D341Med (cell line): ENCODE measurements around the gene NAIP.
"Not testable (repeated sequence)": the region's sequence is repeated elsewhere in the genome, so short reads cannot be mapped to it uniquely, and the experiment has no call there.

ENCODE experiments used
- DNase-seq: peaks from one replicate; pipeline ENCODE4 v3.0.0; 2012; ENCODE audit warnings: low spot score

Gene NAIP

DNA sequence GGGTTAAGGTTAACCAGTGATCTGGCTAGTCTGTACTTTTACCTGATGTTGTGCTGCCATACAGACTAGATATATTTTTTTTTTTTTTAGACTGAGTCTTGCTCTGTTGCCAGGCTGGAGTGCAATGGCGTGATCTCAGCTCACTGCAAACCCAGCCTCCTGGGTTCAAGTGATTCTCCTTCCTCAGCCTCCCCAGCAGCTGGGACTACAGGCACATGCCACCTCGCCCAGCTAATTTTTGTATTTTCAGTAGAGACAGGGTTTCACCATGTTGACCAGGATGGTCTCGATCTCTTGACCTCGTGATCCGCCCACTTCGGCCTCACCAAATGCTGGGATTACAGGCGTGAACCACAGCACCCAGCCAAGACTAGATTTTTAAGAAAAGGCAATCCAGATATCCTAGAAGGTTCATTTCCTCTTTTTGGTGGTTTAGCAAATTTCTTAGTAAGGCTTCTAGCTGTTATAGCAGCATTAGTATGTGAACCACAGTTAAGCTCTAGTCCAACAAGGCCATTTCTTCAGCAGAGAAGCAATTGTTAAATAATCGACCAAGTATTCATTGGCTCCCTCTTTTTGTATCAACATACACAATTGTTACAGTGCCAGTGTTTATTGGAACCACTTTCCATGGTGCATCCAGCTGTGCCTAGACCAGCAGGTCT lies at the start of gene NAIP:
NAIP (minus strand) TSS at position 51 of the 665 bp plus-strand sequence. CDS start 12,424 bp downstream, outside the sequence.
- not testable (repeated sequence) for DNase-seq

GRCh38 chr5:71067262-71067928 lies 42.3 kb upstream of the NAIP start, which contains the start of gene GTF2H2:
Gene GTF2H2, minus strand, starts transcription at chr5:71067676. Its CDS starts 4,913 bp downstream, at chr5:71062763.
- not testable (repeated sequence) for DNase-seq

DNA sequence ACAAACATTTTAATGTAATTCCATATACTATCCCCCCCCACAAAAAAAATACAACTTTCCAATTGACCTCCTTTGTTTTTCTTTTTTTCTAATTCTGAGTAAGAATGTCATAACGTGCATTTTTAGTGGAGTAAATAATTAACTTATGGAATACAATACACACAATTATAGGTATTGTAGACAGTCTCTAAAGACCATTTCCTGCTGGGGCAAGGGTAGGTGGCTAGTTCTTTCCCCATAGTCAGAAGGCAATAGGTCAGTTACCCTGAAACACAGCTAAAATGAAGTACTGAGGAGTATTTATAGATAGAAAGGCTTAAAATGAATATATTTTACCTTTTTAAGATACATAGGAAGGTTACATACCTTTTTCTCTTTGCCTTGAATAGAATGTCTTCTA lies 36.2 kb upstream of the NAIP start:
- not testable (repeated sequence) for DNase-seq

DNA sequence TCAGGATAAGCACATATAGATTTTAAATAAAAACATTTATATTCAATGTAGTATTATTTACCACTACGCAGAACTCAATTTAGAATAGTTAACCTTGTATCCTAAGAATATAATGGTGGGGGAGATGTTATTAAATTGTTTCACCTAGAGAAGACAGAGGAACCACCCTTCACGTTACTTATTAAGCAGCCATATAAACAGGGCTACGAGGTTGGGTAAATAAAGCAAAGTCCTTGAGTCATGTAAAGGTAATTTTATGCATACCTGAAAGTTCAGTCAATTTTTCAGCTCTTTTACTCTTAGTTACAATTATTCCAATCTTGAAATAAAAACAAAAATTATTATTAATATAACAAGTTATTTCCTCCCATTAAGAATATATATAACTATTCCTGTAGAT lies 34.3 kb upstream of the NAIP start:
- DNase-seq: not testable (repeated sequence)

GRCh38 chr5:71044808-71045207 lies 19.7 kb upstream of the NAIP start:
- not testable (repeated sequence) for DNase-seq

GRCh38 chr5:71044128-71044527 lies 19.0 kb upstream of the NAIP start:
- DNase-seq: not testable (repeated sequence)

- DNase-seq: not testable (repeated sequence)
Observed at GRCh38 chr5:71031046-71031776, 6.1 kb upstream of the NAIP start.

DNA sequence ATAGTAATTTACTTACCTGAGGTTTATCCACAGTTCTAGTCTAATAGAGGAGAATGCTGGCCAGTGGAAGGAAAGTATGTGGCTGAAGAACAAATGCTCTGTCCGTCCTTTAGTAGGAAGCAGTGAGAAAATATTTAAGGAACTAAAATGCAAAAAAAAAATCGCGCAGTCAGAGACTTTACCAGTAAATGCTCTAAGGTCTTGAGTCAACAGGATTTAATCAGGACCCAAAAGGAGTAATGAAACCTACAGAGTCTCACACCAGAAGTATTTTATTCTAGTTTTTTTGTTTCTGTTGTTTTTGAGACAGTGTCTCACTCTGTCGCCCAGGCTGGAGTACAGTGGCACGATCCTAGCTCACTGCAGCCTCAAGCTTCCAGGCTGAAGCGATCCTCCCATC lies 4.5 kb downstream of the NAIP start:
- DNase-seq: not testable (repeated sequence)

DNA sequence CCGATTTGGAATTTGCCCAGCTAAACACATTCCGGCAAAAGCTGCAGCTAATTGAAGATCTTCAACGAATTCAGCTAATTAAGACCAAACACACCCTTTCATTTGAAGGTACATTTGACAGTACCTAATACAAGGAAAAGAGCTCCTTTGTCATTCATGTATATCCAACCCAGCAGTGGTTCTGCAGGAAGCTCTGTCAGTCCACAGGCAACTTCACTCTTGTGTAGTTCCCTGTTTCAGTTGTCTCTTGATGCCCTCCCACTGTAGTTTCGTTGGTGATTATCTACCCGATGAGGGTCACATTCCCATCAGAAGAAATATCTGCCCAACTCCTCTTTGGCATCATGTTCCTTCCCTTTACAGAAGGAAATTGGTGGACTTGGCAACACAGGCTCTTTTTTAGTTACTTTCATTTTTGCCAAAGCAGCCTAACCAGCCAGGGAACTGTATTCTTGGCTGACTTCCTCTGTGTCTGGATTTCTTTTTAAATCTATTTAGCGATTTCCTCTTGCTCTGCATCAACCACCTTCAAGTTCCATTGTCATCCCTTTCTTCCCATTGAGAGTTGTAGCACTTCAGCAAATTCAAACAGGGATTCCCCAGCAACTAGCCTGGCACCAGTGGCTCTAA lies 6.6 kb downstream of the NAIP start:
- not testable (repeated sequence) for DNase-seq

- no peak for DNase-seq
Observed at GRCh38 chr5:71014176-71014575, 11.0 kb downstream of the NAIP start.

- DNase-seq: peak; percentile 1
Observed at GRCh38 chr5:71013575-71013974, 11.6 kb downstream of the NAIP start.

GRCh38 chr5:71011194-71011792 lies 13.8 kb downstream of the NAIP start:
- DNase-seq: no peak

- not testable (repeated sequence) for DNase-seq
Observed at GRCh38 chr5:71006983-71007382, 18.2 kb downstream of the NAIP start.

DNA sequence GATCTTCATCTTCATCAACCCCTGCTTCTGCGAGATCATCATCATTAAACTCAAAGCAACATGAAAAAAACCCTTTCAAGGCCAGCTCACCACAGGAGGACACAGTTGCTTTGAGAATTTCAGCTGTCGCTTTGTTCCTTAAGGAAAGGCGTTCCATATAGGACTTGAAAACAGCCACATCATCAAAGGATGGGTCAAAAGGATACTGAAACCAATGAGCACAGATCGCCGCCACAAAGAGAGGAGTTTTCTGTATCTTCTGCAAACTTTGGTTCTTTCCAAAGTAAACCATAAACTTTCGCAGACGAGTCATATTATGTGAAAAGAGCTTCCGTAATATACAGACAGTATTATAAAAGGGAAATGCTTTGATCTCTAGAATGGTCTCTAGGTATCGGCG lies 40.3 kb downstream of the NAIP start:
- DNase-seq: not testable (repeated sequence)

DNA sequence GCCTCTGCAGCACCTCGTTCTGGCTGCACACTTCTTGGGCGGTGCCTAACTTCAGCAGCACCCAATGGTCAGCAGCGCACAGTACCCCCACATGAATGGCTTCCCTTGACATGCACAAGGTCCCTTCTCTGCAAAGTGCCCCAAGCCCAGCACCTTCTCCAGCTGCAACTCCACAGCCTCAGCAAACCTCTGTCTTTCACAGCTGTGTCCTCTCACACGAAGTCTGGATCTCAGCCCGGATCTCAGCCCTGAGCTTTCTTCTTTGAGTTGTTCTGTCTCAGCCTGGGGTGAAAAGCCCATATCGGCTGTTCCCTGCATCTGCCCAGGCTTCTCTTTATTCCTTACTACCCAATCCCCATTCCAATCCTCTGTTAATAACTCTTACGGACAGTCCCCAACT lies 57.9 kb downstream of the NAIP start:
- not testable (repeated sequence) for DNase-seq

DNA sequence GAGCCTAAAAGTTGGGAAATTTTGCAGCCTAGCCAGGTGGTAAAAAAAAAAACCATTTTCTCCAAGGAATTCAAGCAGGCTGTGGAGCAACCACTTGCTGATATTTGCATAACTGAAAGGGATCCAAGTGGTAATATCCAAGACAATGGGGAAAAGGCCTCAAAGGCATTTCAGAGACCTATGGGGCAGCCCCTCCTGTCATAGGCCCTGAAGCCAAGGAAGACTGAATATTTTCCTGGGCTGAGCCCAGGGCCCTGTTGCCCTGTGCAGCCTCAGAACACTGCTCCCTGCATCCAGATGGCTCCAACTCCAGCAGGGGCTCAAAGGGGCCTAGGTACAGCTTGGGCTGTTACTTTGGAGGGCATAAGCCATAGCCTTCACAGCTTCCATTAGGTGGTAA lies 60.6 kb downstream of the NAIP start:
- not testable (repeated sequence) for DNase-seq

DNA sequence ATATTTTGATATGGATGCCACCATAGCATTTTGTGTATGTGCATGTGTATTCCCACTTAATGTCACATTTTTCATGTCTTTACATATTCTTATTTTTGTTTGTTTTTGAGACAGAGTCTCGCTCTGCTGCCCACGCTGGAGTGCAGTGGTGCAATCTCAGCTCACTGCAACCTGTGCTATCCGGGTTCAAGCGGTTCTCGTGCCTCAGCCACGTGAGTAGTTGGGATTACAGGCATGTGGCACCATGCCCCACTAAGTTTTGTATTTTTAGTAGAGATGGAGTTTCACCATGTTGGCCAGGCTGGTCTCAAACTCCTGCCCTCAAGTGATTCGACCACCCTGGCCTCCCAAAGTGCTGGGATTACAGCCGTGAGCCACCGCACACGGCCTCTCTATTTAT lies 72.1 kb downstream of the NAIP start:
- not testable (repeated sequence) for DNase-seq

- DNase-seq: not testable (repeated sequence)
Observed at GRCh38 chr5:70932560-70932959, 92.6 kb downstream of the NAIP start.

GRCh38 chr5:70931709-70932368 lies 93.3 kb downstream of the NAIP start:
- DNase-seq: not testable (repeated sequence)

DNA sequence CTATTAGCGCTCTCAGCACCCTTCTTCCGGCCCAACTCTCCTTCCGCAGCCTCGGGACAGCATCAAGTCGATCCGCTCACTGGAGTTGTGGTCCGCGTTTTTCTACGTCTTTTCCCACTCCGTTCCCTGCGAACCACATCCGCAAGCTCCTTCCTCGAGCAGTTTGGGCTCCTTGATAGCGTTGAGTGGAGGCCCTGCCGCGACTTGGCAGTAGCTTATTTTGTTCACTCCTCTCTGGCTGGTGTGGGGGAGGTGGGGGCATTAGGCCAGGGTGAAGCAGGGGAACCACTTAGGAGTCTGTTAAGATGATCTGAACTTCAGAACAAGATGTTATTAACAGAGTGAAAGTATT lies 100.0 kb downstream of the NAIP start:
- DNase-seq: not testable (repeated sequence)
